Endodermal cell (in vitro differentiated cells): ENCODE data around the gene SEC24D. TPM values are rescaled to one million over a fixed set of nuclear protein-coding genes. Genes with fewer than 3 reads are reported as not detected.

Experiments used
- DNase-seq: peaks from one replicate; pipeline ENCODE4 v3.0.0-alpha.2; 2017
- H3K27ac ChIP-seq: 2 replicates; pipeline ENCODE4 v1.5.1; 2013; ENCODE audit warnings: mild to moderate bottlenecking, low read depth, low read length, moderate library complexity
- H3K27me3 ChIP-seq: 2 replicates; pipeline ENCODE4 v1.6.1; 2013; ENCODE audit warnings: mild to moderate bottlenecking, low read length, moderate library complexity; ENCODE audit not compliant: insufficient read depth, control insufficient read depth, poor library complexity, severe bottlenecking
- H3K36me3 ChIP-seq: 2 replicates; pipeline ENCODE4 v1.7.0; 2013; ENCODE audit warnings: mild to moderate bottlenecking, low read length, moderate library complexity; ENCODE audit not compliant: control insufficient read depth, insufficient read depth
- H3K4me1 ChIP-seq: one replicate; pipeline ENCODE4 v1.7.0; 2013; ENCODE audit warnings: low read length; ENCODE audit not compliant: control insufficient read depth, insufficient read depth
- H3K4me3 ChIP-seq: 2 replicates; pipeline ENCODE4 v1.5.1; 2013; ENCODE audit warnings: mild to moderate bottlenecking, low read length, moderate library complexity
- H3K9ac ChIP-seq: 2 replicates; pipeline ENCODE4 v1.6.1; 2013; ENCODE audit warnings: mild to moderate bottlenecking, low read length, moderate library complexity; ENCODE audit not compliant: poor library complexity, severe bottlenecking; ENCODE audit errors: extremely low read depth
- H3K9me3 ChIP-seq: 2 replicates; pipeline ENCODE4 v1.6.1; 2013; ENCODE audit warnings: mild to moderate bottlenecking, low read length, moderate library complexity; ENCODE audit not compliant: control insufficient read depth
- H3K27ac Mint-ChIP-seq: 2 replicates; pipeline ENCODE4 v1.8.0; 2020; ENCODE audit warnings: mixed read lengths
- H3K27me3 Mint-ChIP-seq: 2 replicates; pipeline ENCODE4 v1.8.0; 2021; ENCODE audit warnings: mild to moderate bottlenecking, mixed read lengths; ENCODE audit not compliant: insufficient read depth
- H3K36me3 Mint-ChIP-seq: 2 replicates; pipeline ENCODE4 v1.8.0; 2020; ENCODE audit warnings: low read depth, mixed read lengths
- H3K4me1 Mint-ChIP-seq: 2 replicates; pipeline ENCODE4 v1.8.0; 2020; ENCODE audit warnings: mixed read lengths
- H3K4me3 Mint-ChIP-seq: 2 replicates; pipeline ENCODE4 v1.8.0; 2020; ENCODE audit warnings: mild to moderate bottlenecking, moderate library complexity, mixed read lengths
- H3K9me3 Mint-ChIP-seq: 2 replicates; pipeline ENCODE4 v1.8.0; 2020; ENCODE audit warnings: mild to moderate bottlenecking, mixed read lengths
- CTCF ChIP-seq: fragments of 200-600 bp; sonication (generic); conservative IDR thresholded peaks from 2 replicates; pipeline ENCODE4 v1.5.0; 2021; ENCODE audit warnings: antibody characterized with exemption, mild to moderate bottlenecking
- WGBS, 2 experiments: methylation state at CpG; one replicate each; pipeline versions ENCODE4 v1.1.5 to v1.1.7; 2013; ENCODE audit warnings: missing lambda C conversion rate in 2 of 2, mixed read lengths in 1 of 2; ENCODE audit not compliant: insufficient coverage in 1 of 2, insufficient read length in 1 of 2; 5-methylcytosine and 5-hydroxymethylcytosine counted together
- total RNA-seq, 2 donors: library from RNA; stranded (reverse); fragmentation: NEBNext Ultra II Directional in 1 of 2; extraction: Animal tissue kit (Norgen Biotek cat#: 25700) in 1 of 2; gene quantifications; 2 replicates in 1 of 2; 3 replicates in 1 of 2; pipeline ENCODE4 v1.2.1, GENCODE V29; 2021

Gene SEC24D
- total RNA-seq, 2 donors from 2014 or later, result 40.4 to 42.8 TPM

- no peak for DNase-seq
- no peaks in the 10 kb centered on the region for H3K4me1 ChIP-seq
- no peak overlapping the region for H3K27ac ChIP-seq
- no peak for TF ChIP-seq CTCF
- no peaks in the 10 kb centered on the region for H3K27me3 Mint-ChIP-seq
- H3K4me3 ChIP-seq, result no peak overlapping the region
- H3K27ac Mint-ChIP-seq, result no peak overlapping the region
- H3K36me3 Mint-ChIP-seq, result peaks cover 38% of the 10 kb centered on the region
- H3K27me3 ChIP-seq, result no peaks in the 10 kb centered on the region
- no peaks in the 10 kb centered on the region for H3K9me3 Mint-ChIP-seq
- no peak overlapping the region for H3K4me3 Mint-ChIP-seq
- H3K9me3 ChIP-seq, result no peaks in the 10 kb centered on the region
- H3K4me1 Mint-ChIP-seq, result peaks cover 18% of the 10 kb centered on the region
- 92 to 94% methylated on average over 2 of the region's 2 CpGs for WGBS, 2 experiments
- no peak overlapping the region for H3K9ac ChIP-seq
- peaks cover 58% of the 10 kb centered on the region for H3K36me3 ChIP-seq
Observed at GRCh38 chr4:118829107-118829506, 6.8 kb downstream of the SEC24D start.

DNA sequence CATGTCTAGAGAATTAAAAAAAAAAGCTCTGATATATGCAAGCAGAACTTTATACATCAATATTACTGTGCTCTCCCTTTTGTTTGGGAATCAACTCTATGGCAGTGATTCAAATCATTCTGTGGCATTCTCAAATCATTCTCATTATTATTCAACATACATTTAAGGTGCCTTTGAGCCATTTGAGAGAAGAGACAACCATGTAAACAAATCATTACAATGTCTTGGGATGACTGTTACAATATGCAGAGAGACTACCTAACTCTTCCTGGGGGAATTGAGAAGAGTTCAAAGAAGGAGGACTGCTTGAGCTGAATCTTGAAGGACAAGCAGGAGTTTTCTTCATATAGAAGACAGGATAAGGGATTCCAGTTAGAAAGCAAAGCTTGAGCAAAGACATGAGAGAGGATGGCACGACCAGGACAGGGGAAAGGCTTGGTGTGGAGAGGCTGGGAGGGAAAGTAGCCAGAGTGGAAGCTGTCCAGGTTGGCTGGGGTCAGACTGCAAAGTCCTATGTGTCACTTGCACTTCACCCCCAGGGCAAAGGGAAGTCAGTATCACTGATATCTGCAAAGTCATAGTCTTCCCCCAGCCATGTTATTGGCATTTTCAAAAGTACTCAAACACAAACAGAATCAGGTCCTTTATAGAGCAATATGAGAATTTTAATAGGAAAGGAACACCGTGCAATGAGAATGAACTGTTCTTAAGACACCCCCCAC, 9.0 kb downstream of the SEC24D start:
- H3K4me1 Mint-ChIP-seq, result peaks cover 18% of the 10 kb centered on the region
- H3K9ac ChIP-seq, result no peak overlapping the region
- peak overlapping the region; percentile 31 for H3K27ac Mint-ChIP-seq
- H3K9me3 ChIP-seq, result no peaks in the 10 kb centered on the region
- no peak overlapping the region for H3K27ac ChIP-seq
- 75 to 92% methylated on average over 2 of the region's 2 CpGs for WGBS, 2 experiments
- DNase-seq, result no peak
- no peak overlapping the region for H3K4me3 ChIP-seq
- H3K4me1 ChIP-seq, result no peaks in the 10 kb centered on the region
- no peak overlapping the region for H3K4me3 Mint-ChIP-seq
- TF ChIP-seq CTCF, result no peak
- H3K27me3 ChIP-seq, result no peaks in the 10 kb centered on the region
- H3K9me3 Mint-ChIP-seq, result no peaks in the 10 kb centered on the region
- no peaks in the 10 kb centered on the region for H3K27me3 Mint-ChIP-seq
- H3K36me3 Mint-ChIP-seq, result peaks cover 38% of the 10 kb centered on the region
- H3K36me3 ChIP-seq, result peaks cover 59% of the 10 kb centered on the region

DNA sequence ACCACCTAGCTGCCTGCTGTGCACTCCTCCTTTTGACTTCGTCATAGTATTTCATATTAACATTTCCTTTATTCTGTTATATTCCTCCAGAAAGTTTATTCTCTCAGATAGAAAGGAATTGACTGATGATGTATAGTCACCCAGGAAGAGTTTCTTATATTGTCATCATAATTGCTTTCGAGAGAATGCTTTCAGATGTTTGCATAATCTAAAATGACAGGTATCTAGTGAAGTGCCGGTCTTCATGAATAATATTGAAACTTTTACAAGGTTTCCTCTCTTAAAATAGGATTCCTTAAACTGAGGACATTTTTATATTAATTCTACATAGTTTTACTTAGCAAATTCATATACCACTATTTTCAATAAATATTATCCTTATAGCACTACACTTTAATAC, 10.1 kb downstream of the SEC24D start:
- peaks cover 32% of the 10 kb centered on the region for H3K36me3 Mint-ChIP-seq
- Histone ChIP-seq H3K9ac (no peak overlapping the region), H3K27ac (no peak overlapping the region), H3K4me3 (no peak overlapping the region), H3K4me1 (no peaks in the 10 kb centered on the region), H3K27me3 (no peaks in the 10 kb centered on the region), H3K9me3 (no peaks in the 10 kb centered on the region), H3K36me3 (peaks cover 58% of the 10 kb centered on the region)
- TF ChIP-seq CTCF, result no peak
- H3K27ac Mint-ChIP-seq, result no peak overlapping the region
- no peaks in the 10 kb centered on the region for H3K9me3 Mint-ChIP-seq
- no peak for DNase-seq
- no peak overlapping the region for H3K4me3 Mint-ChIP-seq
- peaks cover 18% of the 10 kb centered on the region for H3K4me1 Mint-ChIP-seq
- 96% methylated on average over 3 of the region's 3 CpGs; no CpG with 5 or more reads in 1 of the 2 experiments for WGBS, 2 experiments
- no peaks in the 10 kb centered on the region for H3K27me3 Mint-ChIP-seq
